ENCODE results near the gene MGAT1. TPM values are rescaled to one million over a fixed set of nuclear protein-coding genes. Genes with fewer than 3 reads are reported as not detected.

The MGAT1 gene
- total and polyA plus RNA-seq, 2 of the 8 experiments (the other 6 are each of a cell fraction or from before 2014, with no cell fraction given): 66.8 to 77.0 TPM

DNA sequence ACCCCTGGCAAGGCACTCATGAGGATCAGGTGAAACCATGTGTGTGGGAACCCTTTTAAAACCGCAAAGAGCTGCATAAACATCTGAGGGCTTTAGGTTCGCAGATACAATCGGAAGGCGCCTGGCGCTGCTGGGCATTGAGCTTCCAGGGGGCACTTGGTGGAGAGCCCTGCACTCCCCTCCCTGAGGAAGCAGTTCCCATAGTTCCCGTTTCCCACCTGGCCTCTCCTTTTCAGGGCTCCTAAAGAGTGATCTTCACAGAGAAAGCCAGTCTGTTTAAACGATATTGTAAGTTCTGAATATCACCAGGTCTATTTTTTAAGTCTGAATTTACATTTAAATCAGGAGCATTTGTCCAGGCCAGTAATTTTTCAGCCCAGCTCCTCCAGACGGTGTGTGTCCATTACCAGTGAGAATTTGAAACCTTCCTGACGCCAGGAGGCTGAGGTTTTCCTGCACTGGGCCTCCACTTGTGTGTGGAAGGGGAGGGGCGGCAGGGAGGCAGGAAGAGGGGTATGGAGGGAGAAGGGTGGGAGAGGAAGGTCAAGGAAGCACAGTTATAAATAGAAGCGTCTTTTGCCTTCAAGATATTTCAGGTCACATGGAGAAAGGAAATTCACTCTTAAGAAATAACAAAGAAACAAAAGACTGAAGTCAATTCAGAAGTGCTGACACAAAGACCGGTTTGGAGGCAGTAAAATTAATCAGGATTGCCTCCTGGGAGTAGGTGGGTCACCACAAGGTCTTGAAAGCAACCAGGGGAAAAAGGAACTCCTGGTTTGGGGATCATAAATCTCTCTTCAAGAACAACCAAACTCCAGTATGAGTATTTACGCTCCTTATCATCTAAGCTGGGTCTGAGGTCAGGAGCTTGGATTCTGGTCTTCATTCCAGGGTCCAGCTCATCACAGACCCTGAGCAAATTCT is 14.3 kb upstream of the MGAT1 start (continued):
- TF ChIP-seq TAF1 (IDR thresholded peaks at IDR 0.05; ENCODE audit: low read depth, low read length) (no peak), ZNF274 (IDR thresholded peaks at IDR 0.05; ENCODE audit: borderline replicate concordance, extremely low read depth, low read length) (no peak), TAF7 (optimal IDR thresholded peaks at IDR 0.05; ENCODE audit: borderline replicate concordance, low read depth, low read length) (no peak), POLR2AphosphoS5 (IDR thresholded peaks at IDR 0.05; ENCODE audit: low read depth, low read length) (no peak), ASH2L (IDR thresholded peaks at IDR 0.05; ENCODE audit: low read length) (no peak), SAP30 (IDR thresholded peaks at IDR 0.05; ENCODE audit: insufficient read depth, insufficient replicate concordance, low read length) (no peak), SP1 (IDR thresholded peaks at IDR 0.05; ENCODE audit: low read depth, low read length) (no peak), GABPA (IDR thresholded peaks at IDR 0.05; ENCODE audit: borderline replicate concordance, insufficient read depth, low read length) (no peak), ATF3 (IDR thresholded peaks at IDR 0.05; ENCODE audit: insufficient read depth, low read depth, low read length) (no peak), CHD1 (IDR thresholded peaks at IDR 0.05; ENCODE audit: low read depth, low read length) (no peak)
- TF ChIP-seq, protein P1, sequence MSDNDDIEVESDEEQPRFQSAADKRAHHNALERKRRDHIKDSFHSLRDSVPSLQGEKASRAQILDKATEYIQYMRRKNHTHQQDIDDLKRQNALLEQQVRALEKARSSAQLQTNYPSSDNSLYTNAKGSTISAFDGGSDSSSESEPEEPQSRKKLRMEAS (IDR thresholded peaks at IDR 0.05): no peak
